Measurements from ENCODE around the gene RGL4.

RGL4 gene

DNA sequence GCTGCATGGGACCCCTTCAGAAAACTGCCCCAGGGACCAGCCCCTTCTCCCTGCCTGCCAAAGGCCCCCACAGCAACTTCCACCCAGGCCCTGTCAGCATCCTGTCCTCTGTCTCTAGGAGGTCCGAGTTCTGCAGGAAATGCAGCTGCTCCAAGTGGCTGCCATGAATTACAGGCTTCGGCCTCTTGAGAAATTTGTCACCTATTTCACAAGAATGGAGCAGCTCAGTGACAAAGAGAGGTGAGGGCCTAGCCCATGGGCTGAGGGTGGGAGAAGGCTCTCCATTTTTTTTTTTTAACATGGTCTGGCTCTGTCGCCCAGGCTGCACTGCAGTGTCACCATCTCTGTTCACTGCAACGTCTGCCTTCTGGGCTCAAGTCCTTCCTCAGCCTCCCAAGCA, 7.3 kb downstream of the RGL4 start:
- H3K27ac ChIP-seq = no peak overlapping the region
- TF ChIP-seq, protein P1, sequence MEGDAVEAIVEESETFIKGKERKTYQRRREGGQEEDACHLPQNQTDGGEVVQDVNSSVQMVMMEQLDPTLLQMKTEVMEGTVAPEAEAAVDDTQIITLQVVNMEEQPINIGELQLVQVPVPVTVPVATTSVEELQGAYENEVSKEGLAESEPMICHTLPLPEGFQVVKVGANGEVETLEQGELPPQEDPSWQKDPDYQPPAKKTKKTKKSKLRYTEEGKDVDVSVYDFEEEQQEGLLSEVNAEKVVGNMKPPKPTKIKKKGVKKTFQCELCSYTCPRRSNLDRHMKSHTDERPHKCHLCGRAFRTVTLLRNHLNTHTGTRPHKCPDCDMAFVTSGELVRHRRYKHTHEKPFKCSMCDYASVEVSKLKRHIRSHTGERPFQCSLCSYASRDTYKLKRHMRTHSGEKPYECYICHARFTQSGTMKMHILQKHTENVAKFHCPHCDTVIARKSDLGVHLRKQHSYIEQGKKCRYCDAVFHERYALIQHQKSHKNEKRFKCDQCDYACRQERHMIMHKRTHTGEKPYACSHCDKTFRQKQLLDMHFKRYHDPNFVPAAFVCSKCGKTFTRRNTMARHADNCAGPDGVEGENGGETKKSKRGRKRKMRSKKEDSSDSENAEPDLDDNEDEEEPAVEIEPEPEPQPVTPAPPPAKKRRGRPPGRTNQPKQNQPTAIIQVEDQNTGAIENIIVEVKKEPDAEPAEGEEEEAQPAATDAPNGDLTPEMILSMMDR (conservative IDR thresholded peaks at IDR 0.05) = no peak

DNA sequence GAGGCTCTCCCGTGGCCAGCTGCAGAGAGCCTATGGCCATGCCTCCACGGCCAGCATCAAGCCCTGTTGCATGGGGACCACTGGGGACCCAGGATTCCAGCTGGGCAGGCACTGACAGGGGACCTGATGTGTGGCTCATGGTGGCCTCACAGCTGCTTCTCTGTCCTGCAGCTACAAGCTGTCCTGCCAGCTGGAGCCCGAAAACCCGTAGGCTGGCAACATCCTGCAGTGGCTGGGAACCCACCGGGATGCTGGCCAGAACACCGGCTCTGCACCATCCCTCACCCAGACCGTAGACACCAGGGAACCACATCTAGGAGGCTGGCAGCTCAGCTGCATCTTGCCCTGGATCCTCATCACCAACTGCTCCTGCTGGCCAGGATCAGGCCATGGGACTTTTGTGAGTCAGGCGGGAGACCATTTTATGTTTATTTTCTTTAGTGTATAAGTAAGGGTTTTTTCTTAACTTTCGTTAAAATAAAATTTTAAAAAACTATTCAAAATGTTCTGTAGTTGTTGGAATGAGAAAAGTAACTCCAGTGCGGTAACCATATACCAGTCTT, 7.9 kb downstream of the RGL4 start:
- H3K27ac ChIP-seq = no peak overlapping the region
- TF ChIP-seq, protein P1 (conservative IDR thresholded peaks at IDR 0.05) = no peak

DNA sequence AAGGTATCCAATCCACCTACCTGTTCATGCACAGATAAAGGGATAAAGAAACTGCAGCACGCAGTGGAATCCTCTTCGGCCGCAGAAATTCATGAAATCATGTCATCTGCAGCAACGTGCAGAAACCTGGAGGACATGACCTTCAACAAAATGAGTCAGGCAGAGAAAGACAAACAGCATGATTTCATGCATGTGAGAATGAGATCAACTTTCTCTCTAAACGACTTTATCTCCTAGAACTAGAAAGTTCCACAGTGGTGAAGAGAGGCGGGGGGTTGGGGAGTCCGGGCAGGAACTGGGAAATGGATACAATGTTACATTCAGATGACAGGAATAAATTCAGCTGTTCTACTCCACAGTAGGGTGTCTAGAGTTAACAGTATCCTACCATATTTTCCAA, 9.9 kb downstream of the RGL4 start:
- TF ChIP-seq, protein P1 (conservative IDR thresholded peaks at IDR 0.05) = no peak
- no peak overlapping the region for H3K27ac ChIP-seq

DNA sequence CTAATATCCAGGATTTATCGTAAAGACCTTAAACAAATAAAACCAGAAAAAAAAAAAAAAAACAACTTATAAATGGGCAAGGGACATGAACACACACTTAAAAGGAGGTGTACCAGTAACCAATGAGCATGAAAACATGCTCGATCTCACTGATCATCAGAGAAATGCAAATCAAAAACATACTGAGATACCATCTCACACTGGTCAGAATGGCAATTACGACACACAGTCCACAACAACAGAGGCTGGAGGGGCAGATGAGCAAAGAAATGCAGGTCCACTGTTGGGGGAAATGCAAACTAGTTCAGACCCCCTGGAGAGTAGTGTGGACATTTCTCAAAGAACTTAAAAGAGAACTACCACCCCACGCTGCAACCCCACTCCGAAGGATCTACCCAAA, 13.2 kb downstream of the RGL4 start:
- no peak overlapping the region for H3K27ac ChIP-seq
- TF ChIP-seq, protein P1 (conservative IDR thresholded peaks at IDR 0.05) = no peak

DNA sequence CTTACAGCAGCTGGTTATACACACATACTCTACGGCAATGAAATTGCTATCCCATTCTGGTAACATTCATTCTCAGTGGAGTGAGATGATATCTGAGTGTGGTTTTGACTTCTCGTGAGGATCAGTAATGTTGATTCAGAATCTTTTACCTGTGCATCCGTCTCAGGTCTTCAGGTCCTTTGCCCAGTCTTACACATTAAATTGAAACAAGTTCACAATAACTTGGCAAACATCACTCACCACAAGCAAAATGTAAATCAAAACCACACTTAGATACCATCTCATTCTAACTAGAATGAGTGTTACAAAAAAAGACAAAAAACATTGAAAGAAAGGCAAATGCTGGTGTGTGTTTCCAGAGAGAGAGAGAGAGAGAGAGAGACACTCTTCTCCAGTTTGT, 14.0 kb downstream of the RGL4 start:
- TF ChIP-seq, protein P1 (conservative IDR thresholded peaks at IDR 0.05) = no peak
- H3K27ac ChIP-seq = no peak overlapping the region

DNA sequence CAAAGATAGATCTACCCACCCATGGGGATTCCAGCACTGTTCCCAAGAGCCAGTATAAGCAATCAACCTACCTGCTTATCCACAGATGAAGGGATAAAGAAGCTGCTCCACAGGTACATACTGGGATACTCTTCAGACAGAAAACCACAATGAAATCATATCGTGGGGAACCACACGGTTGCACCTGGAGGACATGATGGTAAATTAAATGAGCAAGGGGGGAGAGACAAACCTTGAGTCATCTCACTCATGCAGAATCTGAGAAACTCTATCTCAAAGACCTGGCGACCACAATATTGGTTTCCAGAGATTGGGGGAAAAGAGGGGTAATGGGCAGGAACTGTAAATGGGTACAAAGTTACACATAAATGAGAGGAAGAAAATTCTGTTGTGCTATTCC, 14.5 kb downstream of the RGL4 start:
- no peak overlapping the region for H3K27ac ChIP-seq
- TF ChIP-seq, protein P1 (conservative IDR thresholded peaks at IDR 0.05) = no peak

DNA sequence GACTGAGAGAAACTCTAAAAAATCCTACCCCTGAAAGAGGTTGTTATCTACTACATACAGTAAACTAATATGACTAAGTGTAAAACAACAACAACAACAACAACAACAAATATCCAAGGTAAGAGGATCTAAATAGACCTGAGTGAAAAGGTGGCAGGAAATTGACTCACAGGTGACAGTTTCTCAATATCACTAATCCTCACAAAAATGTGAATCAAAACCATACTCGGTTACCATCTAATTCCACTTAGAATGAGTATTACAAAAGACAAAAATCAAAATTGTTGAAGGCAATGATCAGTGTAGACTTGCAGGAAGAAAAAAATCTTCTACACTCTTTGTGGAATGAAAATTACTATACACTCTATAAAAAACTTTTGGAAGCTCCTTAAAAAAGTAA, 17.5 kb downstream of the RGL4 start:
- TF ChIP-seq, protein P1 (conservative IDR thresholded peaks at IDR 0.05) = no peak
- H3K27ac ChIP-seq = no peak overlapping the region
